GM23338 (cell line): ENCODE measurements around the gene AADACL3.
"Not testable (repeated sequence)": the region's sequence is repeated elsewhere in the genome, so short reads cannot be mapped to it uniquely, and the experiment has no call there.

Source experiments
- EZH2 ChIP-seq: fragments of 200-600 bp; sonication (generic); IDR thresholded peaks from one replicate; pipeline ENCODE4 v1.8.0; 2017; ENCODE audit warnings: antibody characterized with exemption, mild to moderate bottlenecking, low read depth; ENCODE audit not compliant: unreplicated experiment
- TF ChIP-seq, protein P1 (sequence below), 2 experiments: fragments of 200-600 bp in 1 of 2; sonication (generic) in 1 of 2; conservative IDR thresholded peaks; 2 replicates each; pipeline versions ENCODE4 v1.5.1 to v1.6.1; 2016 to 2017; ENCODE audit warnings: antibody characterized with exemption in 2 of 2, low read depth in 2 of 2, mild to moderate bottlenecking in 2 of 2, moderate library complexity in 1 of 2

DNA sequence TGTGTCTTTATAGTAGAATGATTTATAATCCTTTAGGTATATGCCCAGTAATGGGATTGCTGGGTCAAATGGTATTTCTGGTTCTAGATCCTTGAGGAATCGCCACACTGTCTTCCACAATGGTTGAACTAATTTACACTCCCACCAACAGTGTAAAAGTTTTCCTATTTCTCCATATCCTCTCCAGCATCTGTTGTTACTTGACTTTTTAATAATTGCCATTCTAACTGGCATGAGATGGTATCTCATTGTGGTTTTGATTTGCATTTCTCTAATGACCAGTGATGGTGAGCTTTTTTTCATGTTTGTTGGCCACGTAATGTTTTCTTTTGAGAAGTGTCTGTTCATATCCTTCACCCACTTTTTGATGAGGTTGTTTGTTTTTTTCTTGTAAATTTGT lies 15.2 kb downstream of the AADACL3 start:
- not testable (repeated sequence) for TF ChIP-seq EZH2
- TF ChIP-seq, protein P1, sequence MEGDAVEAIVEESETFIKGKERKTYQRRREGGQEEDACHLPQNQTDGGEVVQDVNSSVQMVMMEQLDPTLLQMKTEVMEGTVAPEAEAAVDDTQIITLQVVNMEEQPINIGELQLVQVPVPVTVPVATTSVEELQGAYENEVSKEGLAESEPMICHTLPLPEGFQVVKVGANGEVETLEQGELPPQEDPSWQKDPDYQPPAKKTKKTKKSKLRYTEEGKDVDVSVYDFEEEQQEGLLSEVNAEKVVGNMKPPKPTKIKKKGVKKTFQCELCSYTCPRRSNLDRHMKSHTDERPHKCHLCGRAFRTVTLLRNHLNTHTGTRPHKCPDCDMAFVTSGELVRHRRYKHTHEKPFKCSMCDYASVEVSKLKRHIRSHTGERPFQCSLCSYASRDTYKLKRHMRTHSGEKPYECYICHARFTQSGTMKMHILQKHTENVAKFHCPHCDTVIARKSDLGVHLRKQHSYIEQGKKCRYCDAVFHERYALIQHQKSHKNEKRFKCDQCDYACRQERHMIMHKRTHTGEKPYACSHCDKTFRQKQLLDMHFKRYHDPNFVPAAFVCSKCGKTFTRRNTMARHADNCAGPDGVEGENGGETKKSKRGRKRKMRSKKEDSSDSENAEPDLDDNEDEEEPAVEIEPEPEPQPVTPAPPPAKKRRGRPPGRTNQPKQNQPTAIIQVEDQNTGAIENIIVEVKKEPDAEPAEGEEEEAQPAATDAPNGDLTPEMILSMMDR (conservative IDR thresholded peaks at IDR 0.05; ENCODE audit: low read depth in 2 of 2): not testable (repeated sequence)
